Adrenal gland (tissue), 5 donors: ENCODE results near the gene RBM5.

Experiments used
- POLR2A ChIP-seq, 2 donors: fragments of 450-650 bp; IDR thresholded peaks; one replicate each; pipeline ENCODE4 v1.6.1; 2017; ENCODE audit warnings: antibody characterized with exemption in 2 of 2, mild to moderate bottlenecking in 2 of 2, moderate library complexity in 1 of 2
- TF ChIP-seq, protein P1 (sequence below), 6 experiments: fragments of 450-650 bp in 4 of 6; fragments of 200-600 bp in 2 of 6; sonication (generic) in 1 of 6; IDR thresholded peaks; 1 replicate in 5 of 6; 2 replicates in 1 of 6; pipeline versions ENCODE4 v1.5.1 to v1.8.0; 2016 to 2021; ENCODE audit warnings: antibody characterized with exemption in 6 of 6, mild to moderate bottlenecking in 2 of 6, moderate library complexity in 1 of 6
- donor health status: DM: no; HTN: no; CAD: no.

DNA sequence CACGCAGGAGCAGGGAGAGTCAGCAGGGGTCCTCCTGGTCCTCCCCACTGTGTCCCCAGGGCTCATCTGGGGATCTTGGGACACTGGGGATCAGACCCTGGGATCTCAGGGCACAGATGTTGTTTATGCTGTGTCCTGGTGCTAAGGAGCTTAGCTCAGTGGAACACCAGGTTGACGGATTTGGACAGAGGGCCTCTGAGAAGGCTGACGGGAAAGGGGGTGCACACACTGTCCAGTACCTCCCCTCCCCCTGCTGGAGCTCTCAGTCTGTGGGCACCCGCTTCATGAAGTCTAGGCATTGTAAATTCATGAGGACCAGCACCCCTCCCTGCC, 44.5 kb downstream of the RBM5 start:
- TF ChIP-seq, protein P1, sequence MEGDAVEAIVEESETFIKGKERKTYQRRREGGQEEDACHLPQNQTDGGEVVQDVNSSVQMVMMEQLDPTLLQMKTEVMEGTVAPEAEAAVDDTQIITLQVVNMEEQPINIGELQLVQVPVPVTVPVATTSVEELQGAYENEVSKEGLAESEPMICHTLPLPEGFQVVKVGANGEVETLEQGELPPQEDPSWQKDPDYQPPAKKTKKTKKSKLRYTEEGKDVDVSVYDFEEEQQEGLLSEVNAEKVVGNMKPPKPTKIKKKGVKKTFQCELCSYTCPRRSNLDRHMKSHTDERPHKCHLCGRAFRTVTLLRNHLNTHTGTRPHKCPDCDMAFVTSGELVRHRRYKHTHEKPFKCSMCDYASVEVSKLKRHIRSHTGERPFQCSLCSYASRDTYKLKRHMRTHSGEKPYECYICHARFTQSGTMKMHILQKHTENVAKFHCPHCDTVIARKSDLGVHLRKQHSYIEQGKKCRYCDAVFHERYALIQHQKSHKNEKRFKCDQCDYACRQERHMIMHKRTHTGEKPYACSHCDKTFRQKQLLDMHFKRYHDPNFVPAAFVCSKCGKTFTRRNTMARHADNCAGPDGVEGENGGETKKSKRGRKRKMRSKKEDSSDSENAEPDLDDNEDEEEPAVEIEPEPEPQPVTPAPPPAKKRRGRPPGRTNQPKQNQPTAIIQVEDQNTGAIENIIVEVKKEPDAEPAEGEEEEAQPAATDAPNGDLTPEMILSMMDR (IDR thresholded peaks at IDR 0.05), result no peak
- no peak for TF ChIP-seq POLR2A (IDR thresholded peaks at IDR 0.05)
